Cardiac ventricle fibroblast (primary cell): Measurements from ENCODE around the gene PNRC2. TPM values are rescaled to one million over a fixed set of nuclear protein-coding genes. Genes with fewer than 3 reads are reported as not detected.

Experiments
- total RNA-seq: library from RNA; depleted of rRNA; stranded (reverse); fragments of >200 nt; gene quantifications from 2 replicates; pipeline ENCODE4 v1.2.3, GENCODE V29; 2015

The PNRC2 gene
- total RNA-seq = 73.2 and 91.9 TPM in 2 replicates

GRCh38 chr1:23959461-23960290 lies at the start of gene PNRC2:
Gene PNRC2 (plus strand): TSS chr1:23959828. CDS start chr1:23961458, 1,630 bp downstream.

GRCh38 chr1:23913212-23913880 lies 46.3 kb upstream of the PNRC2 start, which contains the start of gene CNR2:
Gene CNR2 (minus strand): TSS chr1:23913362. CDS start chr1:23875617, 37,745 bp downstream.

GRCh38 chr1:23979881-23980727 lies 20.5 kb downstream of the PNRC2 start, which contains the start of gene SRSF10:
Gene SRSF10 (minus strand): TSS chr1:23980327. CDS start chr1:23980255, 72 bp downstream.

Other genes starting within 250 kb of the PNRC2 start
- 28.6 and 32.2 TPM in 2 replicates for gene ELOA, start 216.4 kb upstream of the PNRC2 start, total RNA-seq
- 33.3 and 35.2 TPM in 2 replicates for gene PITHD1, start 181.4 kb upstream of the PNRC2 start, total RNA-seq
- 25.3 and 37.9 TPM in 2 replicates for gene LYPLA2, start 168.7 kb upstream of the PNRC2 start, total RNA-seq
- 10.8 and 14.7 TPM in 2 replicates for gene GALE, start 159.1 kb upstream of the PNRC2 start, total RNA-seq
- gene HMGCL, start 134.4 kb upstream of the PNRC2 start, total RNA-seq = 35.4 and 45.7 TPM in 2 replicates
- gene FUCA1, start 91.5 kb upstream of the PNRC2 start, total RNA-seq = 7.4 and 7.6 TPM in 2 replicates
- gene CNR2, start 46.5 kb upstream of the PNRC2 start, total RNA-seq = not detected in 2 replicates
- 52.7 and 65.6 TPM in 2 replicates for gene SRSF10, start 20.5 kb downstream of the PNRC2 start, total RNA-seq
- not detected in 2 replicates for gene MYOM3, start 152.3 kb downstream of the PNRC2 start, total RNA-seq
- 0.20 TPM in 1 of 2 replicates, not detected in the other for gene IL22RA1, start 183.3 kb downstream of the PNRC2 start, total RNA-seq
- 0.05 TPM in 1 of 2 replicates, not detected in the other for gene IFNLR1, start 227.5 kb downstream of the PNRC2 start, total RNA-seq